GM23248 (cell line): ENCODE results near the gene S100A1.

Experiments used
- EZH2 ChIP-seq: fragments of 200-600 bp; sonication (generic); IDR thresholded peaks from 2 replicates; pipeline ENCODE4 v1.6.1; 2018; ENCODE audit warnings: antibody characterized with exemption, mild to moderate bottlenecking; ENCODE audit not compliant: insufficient read depth, poor library complexity, severe bottlenecking
- EZH2phosphoT487 ChIP-seq: fragments of 200-600 bp; sonication (generic); IDR thresholded peaks from 2 replicates; pipeline ENCODE4 v1.6.1; 2018; ENCODE audit warnings: antibody characterized with exemption, moderate library complexity, mild to moderate bottlenecking, low read depth; ENCODE audit not compliant: insufficient read depth

DNA sequence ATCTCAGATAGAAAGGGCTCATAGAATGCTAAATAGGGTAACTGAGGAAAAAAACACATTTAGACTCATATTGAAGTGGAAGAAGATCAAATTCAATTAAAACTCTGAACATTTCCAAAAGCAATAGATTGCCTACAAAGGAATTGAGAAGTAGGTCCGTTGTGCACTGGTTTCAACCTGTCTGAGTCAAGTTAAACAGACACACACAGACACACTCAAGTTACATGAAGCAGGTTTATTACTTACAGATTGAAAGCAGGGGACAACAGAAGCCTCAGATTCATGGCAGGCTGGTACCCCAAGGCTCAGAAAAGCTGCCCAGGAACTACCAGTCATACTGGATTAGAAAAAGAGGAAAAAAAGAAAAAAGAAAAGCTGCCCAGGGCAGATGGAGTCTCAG lies 41.9 kb upstream of the S100A1 start:
- TF ChIP-seq EZH2: no peak
- TF ChIP-seq EZH2phosphoT487: no peak
